ENCODE measurements around the gene ZSCAN10.

DNA sequence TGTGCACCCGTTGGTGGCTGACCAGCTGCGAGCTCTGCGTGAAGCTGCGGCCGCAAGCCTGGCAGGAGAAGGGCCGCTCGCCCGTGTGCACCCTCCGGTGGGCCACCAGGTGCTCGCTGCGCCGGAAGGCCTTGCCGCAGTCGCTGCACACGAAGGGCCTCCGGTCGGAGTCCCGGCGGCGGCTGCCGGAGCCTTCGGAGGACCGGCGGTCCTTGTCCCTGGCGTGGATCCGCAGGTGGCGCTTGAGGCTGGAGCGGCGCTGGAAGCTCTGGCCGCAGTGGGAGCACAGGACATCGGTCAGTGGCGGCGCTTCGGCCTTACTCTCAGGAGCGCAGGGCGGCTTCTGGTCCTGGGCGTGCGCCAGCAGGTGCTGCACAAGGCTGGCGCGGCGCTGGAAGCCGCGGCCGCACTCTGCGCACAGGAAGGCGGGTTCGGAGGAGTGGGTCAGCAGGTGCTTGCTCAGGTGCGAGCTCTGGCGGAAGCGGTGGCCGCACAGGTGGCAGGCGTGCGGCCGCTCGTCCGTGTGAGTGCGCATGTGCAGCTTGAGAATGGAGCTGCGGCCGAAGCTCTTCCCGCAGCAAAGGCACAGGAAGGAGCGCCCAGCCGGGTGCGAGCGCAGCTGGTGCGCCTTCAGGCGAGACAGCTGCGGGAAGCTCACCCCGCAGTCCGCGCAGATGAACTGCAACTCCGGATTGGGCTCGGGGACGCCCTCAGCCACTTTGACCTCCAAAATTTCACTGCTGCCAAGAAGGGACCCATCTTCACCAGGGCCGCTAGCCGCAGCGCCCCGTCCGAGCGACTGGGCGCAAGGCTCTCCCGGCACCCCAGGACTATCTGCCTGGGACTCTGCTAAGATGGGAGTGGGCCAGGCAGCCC is 9.1 kb downstream of the ZSCAN10 start:
- TF ChIP-seq POLR2AphosphoS5 (IDR thresholded peaks at IDR 0.05): no peak
- TF ChIP-seq, protein P1, sequence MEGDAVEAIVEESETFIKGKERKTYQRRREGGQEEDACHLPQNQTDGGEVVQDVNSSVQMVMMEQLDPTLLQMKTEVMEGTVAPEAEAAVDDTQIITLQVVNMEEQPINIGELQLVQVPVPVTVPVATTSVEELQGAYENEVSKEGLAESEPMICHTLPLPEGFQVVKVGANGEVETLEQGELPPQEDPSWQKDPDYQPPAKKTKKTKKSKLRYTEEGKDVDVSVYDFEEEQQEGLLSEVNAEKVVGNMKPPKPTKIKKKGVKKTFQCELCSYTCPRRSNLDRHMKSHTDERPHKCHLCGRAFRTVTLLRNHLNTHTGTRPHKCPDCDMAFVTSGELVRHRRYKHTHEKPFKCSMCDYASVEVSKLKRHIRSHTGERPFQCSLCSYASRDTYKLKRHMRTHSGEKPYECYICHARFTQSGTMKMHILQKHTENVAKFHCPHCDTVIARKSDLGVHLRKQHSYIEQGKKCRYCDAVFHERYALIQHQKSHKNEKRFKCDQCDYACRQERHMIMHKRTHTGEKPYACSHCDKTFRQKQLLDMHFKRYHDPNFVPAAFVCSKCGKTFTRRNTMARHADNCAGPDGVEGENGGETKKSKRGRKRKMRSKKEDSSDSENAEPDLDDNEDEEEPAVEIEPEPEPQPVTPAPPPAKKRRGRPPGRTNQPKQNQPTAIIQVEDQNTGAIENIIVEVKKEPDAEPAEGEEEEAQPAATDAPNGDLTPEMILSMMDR (IDR thresholded peaks at IDR 0.05): no peak
- TF ChIP-seq POLR2A (IDR thresholded peaks at IDR 0.05): no peak
